GM23248 (cell line): ENCODE results near the gene AFF3.

Source experiments
- EZH2 ChIP-seq: fragments of 200-600 bp; sonication (generic); IDR thresholded peaks from 2 replicates; pipeline ENCODE4 v1.6.1; 2018; ENCODE audit warnings: antibody characterized with exemption, mild to moderate bottlenecking; ENCODE audit not compliant: insufficient read depth, poor library complexity, severe bottlenecking
- EZH2phosphoT487 ChIP-seq: fragments of 200-600 bp; sonication (generic); IDR thresholded peaks from 2 replicates; pipeline ENCODE4 v1.6.1; 2018; ENCODE audit warnings: antibody characterized with exemption, moderate library complexity, mild to moderate bottlenecking, low read depth; ENCODE audit not compliant: insufficient read depth

DNA sequence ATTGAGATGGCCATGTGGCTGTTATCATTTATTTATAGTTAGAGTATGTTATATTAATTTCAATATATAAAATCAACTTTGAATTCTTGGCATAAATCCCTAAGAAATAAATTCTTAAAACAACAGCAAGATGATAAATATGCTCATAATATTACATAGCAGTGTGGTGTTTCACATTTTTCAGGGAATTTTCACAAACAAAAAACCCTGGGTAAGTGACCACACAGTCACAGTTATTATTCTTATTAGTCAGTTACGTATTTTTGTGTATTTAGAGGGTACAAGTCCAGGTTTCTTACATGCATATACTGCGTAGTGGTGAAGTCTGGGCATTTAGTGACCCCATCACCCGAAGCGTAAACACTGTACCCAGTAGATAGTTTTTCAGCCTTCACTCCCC lies 363.1 kb downstream of the AFF3 start:
- TF ChIP-seq EZH2phosphoT487 = no peak
- no peak for TF ChIP-seq EZH2
